Osteoblast (primary cell): ENCODE data around the gene CDK5RAP2. TPM values are rescaled to one million over a fixed set of nuclear protein-coding genes. Genes with fewer than 3 reads are reported as not detected.

Experiments
- DNase-seq: peaks from one replicate; pipeline ENCODE4 v3.0.0; 2011; ENCODE audit warnings: low spot score, mixed read lengths; ENCODE audit not compliant: insufficient read length; ENCODE audit errors: missing footprints
- H2AFZ ChIP-seq: 2 replicates; pipeline ENCODE4 v1.6.0; 2011; ENCODE audit warnings: mild to moderate bottlenecking, low read length
- H3K27ac ChIP-seq: 2 replicates; pipeline ENCODE4 v1.5.1; 2011; ENCODE audit warnings: mild to moderate bottlenecking, low read depth, low read length, moderate library complexity
- H3K27me3 ChIP-seq: 2 replicates; pipeline ENCODE4 v1.6.0; 2012; ENCODE audit warnings: mild to moderate bottlenecking, control low read depth, inconsistent platforms, low read length, moderate library complexity; ENCODE audit not compliant: insufficient read depth
- H3K36me3 ChIP-seq: 2 replicates; pipeline ENCODE4 v1.5.1; 2011; ENCODE audit warnings: mild to moderate bottlenecking, low read length, control low read depth, moderate library complexity; ENCODE audit not compliant: insufficient read depth
- H3K4me1 ChIP-seq: 2 replicates; pipeline ENCODE4 v1.5.1; 2011; ENCODE audit warnings: mild to moderate bottlenecking, low read length, control low read depth, moderate library complexity; ENCODE audit not compliant: insufficient read depth
- H3K4me2 ChIP-seq: 2 replicates; pipeline ENCODE4 v1.6.0; 2011; ENCODE audit warnings: mild to moderate bottlenecking, low read length; ENCODE audit not compliant: insufficient read depth
- H3K4me3 ChIP-seq: fragments of 200-600 bp; sonication (generic); 3 replicates; pipeline ENCODE4 v1.5.1; 2012; ENCODE audit warnings: mild to moderate bottlenecking, low read length, inconsistent platforms; ENCODE audit not compliant: insufficient read depth
- H3K79me2 ChIP-seq: 2 replicates; pipeline ENCODE4 v1.6.0; 2012; ENCODE audit warnings: mild to moderate bottlenecking, low read length, control low read depth, inconsistent platforms; ENCODE audit not compliant: insufficient read depth
- H3K9me3 ChIP-seq: 2 replicates; pipeline ENCODE4 v1.5.1; 2011; ENCODE audit warnings: low read depth, low read length, control low read depth
- H4K20me1 ChIP-seq: 2 replicates; pipeline ENCODE4 v1.6.0; 2012; ENCODE audit warnings: mild to moderate bottlenecking, low read length, control low read depth; ENCODE audit not compliant: insufficient read depth
- CTCF ChIP-seq: IDR thresholded peaks from 2 replicates; pipeline ENCODE4 v1.5.1; 2011; ENCODE audit warnings: mild to moderate bottlenecking, low read depth, low read length, moderate library complexity; ENCODE audit errors: extremely low read depth
- total RNA-seq: library from RNA; depleted of rRNA; stranded (reverse); fragments of >200 nt; gene quantifications from 2 replicates; pipeline ENCODE4 v1.2.3, GENCODE V29; 2012

Gene CDK5RAP2
- total RNA-seq, 1 donor = 59.7 TPM

- no peak for DNase-seq
- Histone ChIP-seq H4K20me1 (no peaks in the 10 kb centered on the region), H3K4me3 (no peak overlapping the region), H3K4me2 (no peak overlapping the region), H3K27ac (peak overlapping the region; percentile 97), H3K4me1 (peaks cover 63% of the 10 kb centered on the region), H3K27me3 (no peaks in the 10 kb centered on the region), H3K9me3 (no peaks in the 10 kb centered on the region), H3K79me2 (peaks cover 5% of the 10 kb centered on the region), H2AFZ (no peak overlapping the region), H3K36me3 (peaks cover 51% of the 10 kb centered on the region)
- peak; percentile 63 for TF ChIP-seq CTCF
Observed at GRCh38 chr9:120438836-120439546, 141.0 kb downstream of the CDK5RAP2 start.

- Histone ChIP-seq H3K79me2 (peaks cover 14% of the 10 kb centered on the region), H3K4me2 (no peak overlapping the region)
- peak; percentile 8 for DNase-seq
Observed at GRCh38 chr9:120438111-120438510, 141.9 kb downstream of the CDK5RAP2 start.

GRCh38 chr9:120436983-120437475 is 142.9 kb downstream of the CDK5RAP2 start:
- Histone ChIP-seq H3K9me3 (no peaks in the 10 kb centered on the region), H3K4me2 (no peak overlapping the region), H3K4me1 (peaks cover 48% of the 10 kb centered on the region), H3K36me3 (peaks cover 42% of the 10 kb centered on the region), H3K4me3 (no peak overlapping the region), H4K20me1 (no peaks in the 10 kb centered on the region), H2AFZ (no peak overlapping the region), H3K79me2 (peaks cover 16% of the 10 kb centered on the region), H3K27me3 (no peaks in the 10 kb centered on the region), H3K27ac (peak overlapping the region; percentile 61)
- DNase-seq = peak; percentile 30
- no peak for TF ChIP-seq CTCF

More at GRCh38 chr9:120438111-120438510, 141.9 kb downstream of the CDK5RAP2 start:
- no peaks in the 10 kb centered on the region for H4K20me1 ChIP-seq
- peaks cover 58% of the 10 kb centered on the region for H3K4me1 ChIP-seq
- peaks cover 51% of the 10 kb centered on the region for H3K36me3 ChIP-seq
- H3K9me3 ChIP-seq = no peaks in the 10 kb centered on the region
- peak overlapping the region; percentile 58 for H3K27ac ChIP-seq
- no peaks in the 10 kb centered on the region for H3K27me3 ChIP-seq
- H3K4me3 ChIP-seq = no peak overlapping the region
- no peak for TF ChIP-seq CTCF
- H2AFZ ChIP-seq = no peak overlapping the region

GRCh38 chr9:120436446-120436845 is 143.5 kb downstream of the CDK5RAP2 start:
- H3K4me3 ChIP-seq = no peak overlapping the region
- H3K4me1 ChIP-seq = peaks cover 44% of the 10 kb centered on the region
- no peaks in the 10 kb centered on the region for H4K20me1 ChIP-seq
- peak overlapping the region; percentile 75 for H3K27ac ChIP-seq
- DNase-seq = no peak
- TF ChIP-seq CTCF = no peak
- no peak overlapping the region for H2AFZ ChIP-seq
- no peaks in the 10 kb centered on the region for H3K9me3 ChIP-seq
- H3K36me3 ChIP-seq = peaks cover 46% of the 10 kb centered on the region
- H3K27me3 ChIP-seq = no peaks in the 10 kb centered on the region
- H3K4me2 ChIP-seq = no peak overlapping the region
- peaks cover 20% of the 10 kb centered on the region for H3K79me2 ChIP-seq
